ENCODE measurements around the gene FMO3. TPM values are rescaled to one million over a fixed set of nuclear protein-coding genes. Genes with fewer than 3 reads are reported as not detected.

FMO3 gene
- total RNA-seq, 4 donors from 2014 or later: 2.9 to 6.3 (median 5.8) TPM

- DNase-seq (ENCODE audit: extremely low spot score): no peak
- no peak for TF ChIP-seq POLR2AphosphoS5 (IDR thresholded peaks at IDR 0.05)
- no peak for TF ChIP-seq POLR2A (IDR thresholded peaks at IDR 0.05; ENCODE audit: low read depth)
- TF ChIP-seq, protein P1, sequence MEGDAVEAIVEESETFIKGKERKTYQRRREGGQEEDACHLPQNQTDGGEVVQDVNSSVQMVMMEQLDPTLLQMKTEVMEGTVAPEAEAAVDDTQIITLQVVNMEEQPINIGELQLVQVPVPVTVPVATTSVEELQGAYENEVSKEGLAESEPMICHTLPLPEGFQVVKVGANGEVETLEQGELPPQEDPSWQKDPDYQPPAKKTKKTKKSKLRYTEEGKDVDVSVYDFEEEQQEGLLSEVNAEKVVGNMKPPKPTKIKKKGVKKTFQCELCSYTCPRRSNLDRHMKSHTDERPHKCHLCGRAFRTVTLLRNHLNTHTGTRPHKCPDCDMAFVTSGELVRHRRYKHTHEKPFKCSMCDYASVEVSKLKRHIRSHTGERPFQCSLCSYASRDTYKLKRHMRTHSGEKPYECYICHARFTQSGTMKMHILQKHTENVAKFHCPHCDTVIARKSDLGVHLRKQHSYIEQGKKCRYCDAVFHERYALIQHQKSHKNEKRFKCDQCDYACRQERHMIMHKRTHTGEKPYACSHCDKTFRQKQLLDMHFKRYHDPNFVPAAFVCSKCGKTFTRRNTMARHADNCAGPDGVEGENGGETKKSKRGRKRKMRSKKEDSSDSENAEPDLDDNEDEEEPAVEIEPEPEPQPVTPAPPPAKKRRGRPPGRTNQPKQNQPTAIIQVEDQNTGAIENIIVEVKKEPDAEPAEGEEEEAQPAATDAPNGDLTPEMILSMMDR (IDR thresholded peaks at IDR 0.05): no peak
- TF ChIP-seq EP300 (IDR thresholded peaks at IDR 0.05): no peak
- Histone ChIP-seq H3K27me3 (no peaks in the 10 kb centered on the region), H3K4me3 (no peak overlapping the region), H3K36me3 (no peaks in the 10 kb centered on the region), H3K9me3 (no peaks in the 10 kb centered on the region), H3K4me1 (peaks cover 35 to 64% (median 51%) of the 10 kb centered on the region in 4 donors), H3K27ac (replicated peaks in 1 of 4) (peak overlapping the region; percentile 77 to 86 (median 82))
- intact Hi-C loops (cut with DNase I): no loop called here
- WGBS: 34% methylated on average over 4 of the region's 4 CpGs
Measured at GRCh38 chr1:171140956-171141687, 50.4 kb downstream of the FMO3 start.

- H3K4me1 ChIP-seq: peaks cover 35 to 64% (median 51%) of the 10 kb centered on the region in 4 donors
- no peaks in the 10 kb centered on the region for H3K9me3 ChIP-seq
- TF ChIP-seq, protein P1 (IDR thresholded peaks at IDR 0.05): no peak
- TF ChIP-seq POLR2A (IDR thresholded peaks at IDR 0.05; ENCODE audit: low read depth) (no peak), POLR2AphosphoS5 (IDR thresholded peaks at IDR 0.05) (peak; percentile 68 to 69), EP300 (IDR thresholded peaks at IDR 0.05) (peak; percentile 59)
- H3K36me3 ChIP-seq: no peaks in the 10 kb centered on the region
- H3K4me3 ChIP-seq: peak overlapping the region in 1 of 4 donors; percentile 11
- H3K27me3 ChIP-seq: no peaks in the 10 kb centered on the region
- peak; percentile 93 for DNase-seq (ENCODE audit: extremely low spot score)
- whole genome bisulfite sequencing: 17% methylated on average over 6 of the region's 6 CpGs
- peak overlapping the region; percentile 77 to 86 (median 82) for H3K27ac ChIP-seq (replicated peaks in 1 of 4)
- intact Hi-C loops (cut with DNase I): no loop called here
Measured at GRCh38 chr1:171141688-171142415, 51.1 kb downstream of the FMO3 start.

- Histone ChIP-seq H3K27ac (replicated peaks in 1 of 4) (peak overlapping the region; percentile 77 to 86 (median 82)), H3K9me3 (no peaks in the 10 kb centered on the region), H3K36me3 (no peaks in the 10 kb centered on the region), H3K27me3 (no peaks in the 10 kb centered on the region), H3K4me1 (peaks cover 35 to 60% (median 51%) of the 10 kb centered on the region in 4 donors), H3K4me3 (peak overlapping the region in 1 of 4 donors; percentile 11)
- intact Hi-C loops (cut with DNase I): no loop called here
- no peak for DNase-seq (ENCODE audit: extremely low spot score)
- TF ChIP-seq EP300 (IDR thresholded peaks at IDR 0.05) (no peak), POLR2AphosphoS5 (IDR thresholded peaks at IDR 0.05) (no peak), POLR2A (IDR thresholded peaks at IDR 0.05; ENCODE audit: low read depth) (no peak)
- TF ChIP-seq, protein P1 (IDR thresholded peaks at IDR 0.05): peak in 1 of 3 experiments; percentile 14
- WGBS: 63% methylated on average over 8 of the region's 8 CpGs
Measured at GRCh38 chr1:171142416-171143385, 52.0 kb downstream of the FMO3 start.

DNA sequence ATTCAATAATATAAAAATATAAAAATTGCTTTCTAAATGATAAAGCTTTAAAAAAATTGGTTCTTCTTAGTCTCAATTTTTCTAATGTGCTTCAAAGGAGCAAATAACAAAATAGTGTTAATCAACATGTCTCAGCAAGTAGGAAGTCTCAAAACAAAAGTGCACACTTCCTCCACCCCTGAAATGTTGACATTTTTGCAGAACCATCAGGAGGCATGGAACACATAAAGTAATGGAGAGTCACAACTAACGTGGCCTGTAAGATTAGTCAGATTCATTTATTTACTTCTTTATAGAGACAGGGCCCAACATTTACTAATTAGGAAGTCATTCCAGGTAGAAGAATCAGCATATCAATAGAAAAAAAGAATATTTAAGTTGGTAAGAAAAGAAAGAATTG lies 59.5 kb downstream of the FMO3 start:
- Histone ChIP-seq H3K27ac (replicated peaks in 1 of 4) (no peak overlapping the region), H3K27me3 (no peaks in the 10 kb centered on the region), H3K4me1 (peaks cover 0 to 5% (median 0%) of the 10 kb centered on the region in 4 donors), H3K9me3 (no peaks in the 10 kb centered on the region), H3K36me3 (no peaks in the 10 kb centered on the region), H3K4me3 (no peak overlapping the region)
- intact Hi-C loops (cut with DNase I): no loop called here
- DNase-seq (ENCODE audit: extremely low spot score): no peak
- WGBS: 62% methylated on average over 1 of the region's 1 CpG
- TF ChIP-seq POLR2AphosphoS5 (IDR thresholded peaks at IDR 0.05): no peak
- TF ChIP-seq, protein P1 (IDR thresholded peaks at IDR 0.05): no peak
- no peak for TF ChIP-seq POLR2A (IDR thresholded peaks at IDR 0.05; ENCODE audit: low read depth)
- TF ChIP-seq EP300 (IDR thresholded peaks at IDR 0.05): no peak
